Fibroblast of villous mesenchyme (primary cell): ENCODE results near the gene WDR11. TPM values are rescaled to one million over a fixed set of nuclear protein-coding genes. Genes with fewer than 3 reads are reported as not detected.

ENCODE experiments used
- DNase-seq: peaks from one replicate; pipeline ENCODE4 v3.0.0-alpha.2; 2010; ENCODE audit warnings: low read depth
- H3K4me3 ChIP-seq: 2 replicates; pipeline ENCODE4 v1.5.1; 2011; ENCODE audit warnings: low read depth, mild to moderate bottlenecking, low read length
- total RNA-seq: library from RNA; depleted of rRNA; stranded (reverse); fragments of >200 nt; gene quantifications from 2 replicates; pipeline ENCODE4 v1.2.3, GENCODE V29; 2012
- TF ChIP-seq, protein P1 (sequence below): IDR thresholded peaks from 2 replicates; pipeline ENCODE4 v1.5.1; 2012; ENCODE audit warnings: low read depth, mild to moderate bottlenecking, low read length; ENCODE audit not compliant: insufficient read depth

Gene WDR11
- total RNA-seq, 1 donor: 85.9 TPM

GRCh38 chr10:120825878-120826769 is 25.0 kb upstream of the WDR11 start:
- TF ChIP-seq, protein P1, sequence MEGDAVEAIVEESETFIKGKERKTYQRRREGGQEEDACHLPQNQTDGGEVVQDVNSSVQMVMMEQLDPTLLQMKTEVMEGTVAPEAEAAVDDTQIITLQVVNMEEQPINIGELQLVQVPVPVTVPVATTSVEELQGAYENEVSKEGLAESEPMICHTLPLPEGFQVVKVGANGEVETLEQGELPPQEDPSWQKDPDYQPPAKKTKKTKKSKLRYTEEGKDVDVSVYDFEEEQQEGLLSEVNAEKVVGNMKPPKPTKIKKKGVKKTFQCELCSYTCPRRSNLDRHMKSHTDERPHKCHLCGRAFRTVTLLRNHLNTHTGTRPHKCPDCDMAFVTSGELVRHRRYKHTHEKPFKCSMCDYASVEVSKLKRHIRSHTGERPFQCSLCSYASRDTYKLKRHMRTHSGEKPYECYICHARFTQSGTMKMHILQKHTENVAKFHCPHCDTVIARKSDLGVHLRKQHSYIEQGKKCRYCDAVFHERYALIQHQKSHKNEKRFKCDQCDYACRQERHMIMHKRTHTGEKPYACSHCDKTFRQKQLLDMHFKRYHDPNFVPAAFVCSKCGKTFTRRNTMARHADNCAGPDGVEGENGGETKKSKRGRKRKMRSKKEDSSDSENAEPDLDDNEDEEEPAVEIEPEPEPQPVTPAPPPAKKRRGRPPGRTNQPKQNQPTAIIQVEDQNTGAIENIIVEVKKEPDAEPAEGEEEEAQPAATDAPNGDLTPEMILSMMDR: no peak
- no peak for DNase-seq
- H3K4me3 ChIP-seq: no peak overlapping the region

DNA sequence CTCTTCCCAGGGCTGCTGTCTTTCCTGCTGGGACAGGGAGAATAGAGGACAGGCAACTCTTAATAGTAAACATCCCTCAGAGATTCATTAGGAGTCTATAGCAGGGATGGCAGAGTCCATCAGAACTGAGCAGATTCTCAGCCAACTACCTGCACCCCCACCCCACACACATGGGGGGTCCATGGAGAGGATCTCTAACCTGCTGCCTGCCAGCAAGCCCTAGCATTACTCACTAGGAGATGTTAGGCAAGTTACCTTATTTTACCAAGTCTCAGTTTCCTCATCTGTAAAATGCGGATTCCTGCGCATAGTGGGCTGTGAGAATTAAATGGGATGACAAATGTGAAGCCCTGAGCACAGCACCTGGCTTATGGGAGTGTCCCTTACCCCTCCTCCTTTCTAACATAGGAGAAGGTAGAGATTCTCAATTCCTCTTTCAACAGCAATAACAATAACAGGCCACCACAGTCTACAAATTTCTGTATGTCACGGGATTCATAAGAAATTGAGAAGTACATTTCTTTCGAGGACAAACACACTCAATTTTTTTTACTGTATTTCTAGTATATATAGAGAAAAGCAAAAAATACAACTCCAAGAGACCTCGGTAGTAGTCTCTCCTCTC is 23.8 kb upstream of the WDR11 start:
- TF ChIP-seq, protein P1: no peak

DNA sequence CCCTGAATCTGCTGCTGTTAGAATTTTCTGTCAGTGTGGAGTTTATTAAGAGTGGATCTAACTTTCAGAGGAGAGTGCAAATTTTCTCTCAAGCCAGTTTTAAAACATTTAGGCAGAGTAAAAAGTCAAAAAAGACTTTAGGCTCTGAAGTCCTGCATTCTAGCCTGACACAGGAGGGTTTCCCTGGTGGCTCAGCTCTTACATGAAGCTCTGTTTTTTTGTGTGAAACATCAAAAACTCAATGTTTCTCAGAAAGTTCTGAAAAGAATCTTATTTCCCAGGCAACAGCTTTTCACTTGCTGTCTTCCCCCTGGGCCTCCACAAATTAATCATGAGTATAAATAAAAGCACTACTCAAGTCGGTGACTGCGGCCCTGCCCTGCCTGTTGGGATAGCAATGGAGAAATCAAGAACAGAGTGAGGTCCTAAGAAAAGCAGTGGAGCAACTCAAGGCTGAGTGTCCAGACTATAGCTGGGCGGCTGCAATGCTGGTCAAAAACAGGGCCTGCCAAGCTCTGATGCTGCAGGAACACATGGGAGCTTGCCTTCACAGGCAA is 22.3 kb upstream of the WDR11 start:
- DNase-seq: no peak
- TF ChIP-seq, protein P1: no peak
- H3K4me3 ChIP-seq: no peak overlapping the region

More for the DNA sequence above, 23.8 kb upstream of the WDR11 start:
- DNase-seq: no peak
- H3K4me3 ChIP-seq: no peak overlapping the region

GRCh38 chr10:120832106-120832505 is 19.1 kb upstream of the WDR11 start:
- TF ChIP-seq, protein P1: no peak
- DNase-seq: no peak
- no peak overlapping the region for H3K4me3 ChIP-seq

DNA sequence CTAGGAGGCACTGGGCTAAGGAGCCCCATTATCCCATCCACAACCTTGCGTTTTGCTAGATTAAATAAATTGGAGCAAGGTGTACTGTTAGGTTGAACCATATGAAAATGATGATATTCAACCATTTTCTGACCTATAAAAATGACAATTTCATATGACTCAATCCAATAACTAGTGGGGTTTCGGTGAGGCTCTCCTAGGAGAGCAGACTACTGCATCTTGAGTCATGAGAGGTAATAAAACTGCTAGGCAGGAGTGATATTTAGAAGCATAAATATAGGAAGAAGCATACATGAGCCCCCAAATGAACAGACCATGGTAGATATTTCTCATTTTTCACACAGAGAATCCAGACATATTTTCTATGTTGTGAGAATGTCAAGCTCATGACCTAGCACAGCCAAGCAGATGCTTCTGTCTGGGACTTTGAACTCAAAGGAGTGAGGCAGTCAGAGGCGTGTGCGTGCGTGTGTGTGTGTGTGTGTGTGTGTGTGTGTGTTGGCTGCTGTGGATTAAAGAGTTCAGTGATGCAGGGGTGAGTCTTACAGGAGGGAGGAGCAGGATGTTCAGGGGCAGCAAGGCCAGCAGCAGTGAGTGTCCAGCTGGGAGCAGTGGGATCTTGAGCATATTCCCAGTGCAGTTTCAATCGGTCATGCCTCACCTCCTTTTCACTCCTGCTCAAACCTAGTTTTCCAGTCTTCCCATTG is 17.8 kb upstream of the WDR11 start:
- no peak for DNase-seq

DNA sequence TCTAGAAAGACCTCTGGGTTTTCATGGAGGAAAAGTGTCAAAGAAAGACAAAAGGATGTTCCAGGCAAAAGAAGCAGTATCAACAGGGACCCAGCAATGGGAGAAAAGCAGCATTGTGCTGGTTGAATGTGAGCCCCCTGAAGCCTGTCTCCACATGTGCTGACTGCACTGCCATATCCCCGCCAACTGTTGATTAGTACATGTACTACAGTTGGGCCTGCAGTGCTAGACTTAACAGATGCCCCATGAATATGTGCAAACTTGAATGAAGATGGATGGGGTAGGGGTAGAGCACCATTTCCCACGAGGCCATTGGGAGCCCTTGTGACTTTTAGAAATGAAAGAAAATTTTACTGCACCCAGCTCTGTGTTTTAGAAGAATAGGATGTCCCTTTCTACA is 15.6 kb upstream of the WDR11 start:
- no peak for DNase-seq
- TF ChIP-seq, protein P1: no peak
- no peak overlapping the region for H3K4me3 ChIP-seq

More for the DNA sequence above, 17.8 kb upstream of the WDR11 start:
- TF ChIP-seq, protein P1: no peak
- H3K4me3 ChIP-seq: no peak overlapping the region
